Caco-2 (cell line): ENCODE data around the gene MGA. TPM values are rescaled to one million over a fixed set of nuclear protein-coding genes. Genes with fewer than 3 reads are reported as not detected.

ENCODE experiments used
- Bru-seq: library from RNA; stranded (reverse); fragments of 400-500 nt; gene quantifications from one replicate; lab custom pipeline; 2021; lab: Mats Ljungman, UMichigan
- BruChase-seq, 2 experiments: library from RNA; stranded (reverse); fragments of 400-500 nt; gene quantifications; one replicate each; lab custom pipeline; 2021; lab: Mats Ljungman, UMichigan
- BruUV-seq: library from RNA; stranded (reverse); fragments of 400-500 nt; replicated peaks from 2 replicates; lab custom pipeline; 2021; lab: Mats Ljungman, UMichigan
- CTCF ChIA-PET: fragments of 300-600 bp; sonication (Branson Sonifier 250); formaldehyde crosslinking; loops from one replicate; lab custom pipeline; 2022; ENCODE audit warnings: antibody characterized with exemption; lab: Charles Lee
- POLR2A ChIA-PET: fragments of 300-600 bp; sonication (Branson Sonifier 250); formaldehyde crosslinking; loops from one replicate; lab custom pipeline; 2022; ENCODE audit warnings: antibody characterized with exemption; lab: Charles Lee
- DNase-seq, 2 experiments: peaks; one replicate each; pipeline versions ENCODE4 v3.0.0 to v3.0.0-alpha.2; 2020 to 2022
- H3K27me3 ChIP-seq: replicated peaks from 2 replicates; pipeline ENCODE4 v1.6.0; 2011; ENCODE audit warnings: low read length; ENCODE audit not compliant: control insufficient read depth, insufficient read depth
- H3K36me3 ChIP-seq: 2 replicates; pipeline ENCODE4 v1.5.1; 2011; ENCODE audit warnings: low read length; ENCODE audit not compliant: control insufficient read depth, insufficient read depth
- H3K4me1 ChIP-seq: fragments of 250-450 bp; sonication (Bioruptor Pico); 2 replicates; pipeline ENCODE4 v1.5.1; 2020; ENCODE audit warnings: mild to moderate bottlenecking
- H3K4me3 ChIP-seq: 2 replicates; pipeline ENCODE4 v1.5.1; 2011; ENCODE audit warnings: low read depth, mild to moderate bottlenecking, control low read depth, low read length
- H3K9me3 ChIP-seq: fragments of 250-450 bp; sonication (Bioruptor Pico); 2 replicates; pipeline ENCODE4 v1.5.1; 2020; ENCODE audit warnings: mild to moderate bottlenecking, moderate library complexity
- H3K27ac Mint-ChIP-seq: one replicate; pipeline ENCODE4 v1.8.0; 2022; ENCODE audit warnings: mixed read lengths; ENCODE audit not compliant: unreplicated experiment
- H3K27me3 Mint-ChIP-seq: one replicate; pipeline ENCODE4 v1.8.0; 2022; ENCODE audit warnings: mixed read lengths; ENCODE audit not compliant: insufficient read depth, unreplicated experiment
- H3K36me3 Mint-ChIP-seq: one replicate; pipeline ENCODE4 v1.8.0; 2022; ENCODE audit warnings: mild to moderate bottlenecking, mixed read lengths; ENCODE audit not compliant: insufficient read depth, unreplicated experiment
- H3K4me1 Mint-ChIP-seq: one replicate; pipeline ENCODE4 v1.8.0; 2022; ENCODE audit warnings: low read depth, mixed read lengths; ENCODE audit not compliant: unreplicated experiment
- H3K4me3 Mint-ChIP-seq: one replicate; pipeline ENCODE4 v1.8.0; 2022; ENCODE audit warnings: mild to moderate bottlenecking, moderate library complexity, mixed read lengths; ENCODE audit not compliant: unreplicated experiment
- H3K9me3 Mint-ChIP-seq: one replicate; pipeline ENCODE4 v1.8.0; 2022; ENCODE audit warnings: mixed read lengths; ENCODE audit not compliant: unreplicated experiment
- CTCF ChIP-seq, 2 experiments: fragments of 200-600 bp in 1 of 2; IDR thresholded peaks; 1 replicate in 1 of 2; 2 replicates in 1 of 2; pipeline versions ENCODE4 v1.5.1 to v1.8.0; 2011 to 2022; ENCODE audit warnings: antibody characterized with exemption in 1 of 2, control low read depth in 1 of 2, inconsistent platforms in 1 of 2, low read depth in 1 of 2, low read length in 1 of 2, mild to moderate bottlenecking in 1 of 2, moderate library complexity in 1 of 2; ENCODE audit not compliant: insufficient read depth in 1 of 2, severe bottlenecking in 1 of 2, unreplicated experiment in 1 of 2
- intact Hi-C: fragments of 100-400 bp; cut with micrococcal nuclease; formaldehyde crosslinking; loops from one replicate; pipeline ENCODE4 v1.10.0; 2022; ENCODE audit not compliant: unreplicated experiment
- long read RNA-seq: library from polyadenylated mRNA; stranded (forward); transcript quantifications from one replicate; pipeline ENCODE4 v2.0.0, GENCODE V29; 2022
- total RNA-seq: library from RNA; stranded (reverse); gene quantifications from 2 replicates; pipeline ENCODE4 v1.2.3, GENCODE V29; 2022

The MGA gene
- total RNA-seq (59.6 and 60.0 TPM in 2 replicates), Bru-seq, nascent RNA (percentile 94 among the genes with signal in this experiment), BruChase-seq, experiment 1, labeled RNA remaining after a 2-hour chase (percentile 94 among the genes with signal in this experiment), BruChase-seq, experiment 2, labeled RNA remaining after a 6-hour chase (percentile 92 among the genes with signal in this experiment)
- long read RNA-seq, partial matches to known transcripts, result 2 of 9 reads
- long read RNA-seq, other reads (novel, unspliced or antisense), result 7 of 9 reads

GRCh38 chr15:41660235-41661077, at the start of gene MGA:
MGA (plus strand) TSS chr15:41660405.
- Mint-ChIP-seq H3K27me3 (no peaks in the 10 kb centered on the region), H3K27ac (peak within 1 kb of the TSS; percentile 88), H3K4me3 (peak within 1 kb of the TSS; percentile 92), H3K9me3 (no peaks in the 10 kb centered on the region), H3K36me3 (peaks cover 32% of the 10 kb centered on the region), H3K4me1 (peaks cover 22% of the 10 kb centered on the region)
- POLR2A ChIA-PET, result interaction anchor here (0.6 to 3.1 kb wide), 8 partner anchors 22 to 328 kb away, joined by 3 to 19 read pairs (median 4); partner anchors contain the start of genes NUSAP1 and OIP5
- BruUV-seq, result TSS peak; percentile 38
- Histone ChIP-seq H3K36me3 (no peaks in the 10 kb centered on the region), H3K27me3 (no peaks in the 10 kb centered on the region), H3K9me3 (no peaks in the 10 kb centered on the region), H3K4me3 (peak within 1 kb of the TSS; percentile 87), H3K4me1 (peaks cover 18% of the 10 kb centered on the region)
- TF ChIP-seq CTCF (IDR thresholded peaks at IDR 0.05; ENCODE audit: insufficient read depth in 1 of 2, low read depth in 1 of 2, low read length in 1 of 2, severe bottlenecking in 1 of 2, unreplicated experiment in 1 of 2), result peak in 1 of 2 experiments; percentile 23
- peak; percentile 95 to 96 for DNase-seq
- CTCF ChIA-PET, result interaction anchor here (0.7 to 1.5 kb wide), 13 partner anchors 30 to 195 kb away, joined by 3 to 8 read pairs (median 3); partner anchors contain the start of gene MAPKBP1
- intact Hi-C loops, result loop anchor here (1.0 to 5.0 kb wide), 3 partner anchors 39 to 93 kb away; no protein-coding TSS in a partner anchor

- peak in 1 of 2 experiments; percentile 27 for DNase-seq
- Histone ChIP-seq H3K4me3 (peak overlapping the region; percentile 76), H3K4me1 (peaks cover 9% of the 10 kb centered on the region; the same call in 1 of the 2 replicates), H3K9me3 (no peaks in the 10 kb centered on the region), H3K27me3 (no peaks in the 10 kb centered on the region), H3K36me3 (no peaks in the 10 kb centered on the region)
- ChIA-PET CTCF (interaction anchor here (0.7 to 1.7 kb wide), 5 partner anchors 17 to 155 kb away, joined by 3 to 7 read pairs (median 3); no protein-coding TSS in a partner anchor), POLR2A (interaction anchor here (0.6 to 2.4 kb wide), 15 partner anchors 10 to 1522 kb away, joined by 3 to 35 read pairs (median 4); partner anchors contain the start of gene MGA)
- Mint-ChIP-seq H3K36me3 (peaks cover 25% of the 10 kb centered on the region), H3K27ac (peak overlapping the region; percentile 95), H3K4me3 (peak overlapping the region; percentile 97), H3K27me3 (no peaks in the 10 kb centered on the region), H3K4me1 (no peaks in the 10 kb centered on the region), H3K9me3 (no peaks in the 10 kb centered on the region)
- TF ChIP-seq CTCF (IDR thresholded peaks at IDR 0.05; ENCODE audit: insufficient read depth in 1 of 2, low read depth in 1 of 2, low read length in 1 of 2, severe bottlenecking in 1 of 2, unreplicated experiment in 1 of 2), result no peak
- intact Hi-C loops, result loop anchor here (1.0 to 2.0 kb wide), 4 partner anchors 15 to 64 kb away; partner anchors contain the start of gene MGA
- TSS peak; percentile 91 for BruUV-seq
Observed at GRCh38 chr15:41620536-41621199, 39.5 kb upstream of the MGA start.
